Measurements from ENCODE around the gene RPS5.

- TF ChIP-seq EZH2 (optimal IDR thresholded peaks at IDR 0.05; ENCODE audit: low read depth, low read length): no peak
- no peak for TF ChIP-seq CTCF (IDR thresholded peaks at IDR 0.05; ENCODE audit: low read length)
Measured at GRCh38 chr19:58367698-58368454, 19.2 kb upstream of the RPS5 start.
